Colon (tissue), 2 donors: ENCODE measurements around the gene SPSB4.
"Not testable (repeated sequence)": the region's sequence is repeated elsewhere in the genome, so short reads cannot be mapped to it uniquely, and the experiment has no call there.

ENCODE experiments used
- FAIRE-seq: peaks from 2 replicates; lab custom pipeline; 2012; peaks lifted over from hg19 to GRCh38; lab: Jason Lieb, UNC
- donor health status: control.
- donor health status: control.

The SPSB4 gene

DNA sequence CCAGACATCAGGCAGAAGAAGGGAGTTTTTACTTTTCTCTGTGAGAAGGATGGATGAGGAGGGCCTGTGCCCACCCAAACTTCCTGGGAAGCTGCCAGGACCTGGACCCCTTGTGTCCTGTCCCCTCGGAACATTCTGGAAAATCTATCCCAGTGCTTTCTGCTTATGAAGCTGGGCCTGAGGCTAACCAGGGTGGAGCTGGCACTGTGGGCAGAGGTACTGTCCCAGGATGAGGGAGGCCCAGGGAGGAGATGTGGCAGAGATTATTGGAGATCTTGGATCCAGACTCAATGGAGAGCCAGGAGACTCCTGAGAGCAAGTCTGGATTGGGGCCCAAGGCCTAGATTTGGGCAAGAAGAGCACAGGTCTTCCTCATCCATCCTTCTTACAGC lies 44.4 kb downstream of the SPSB4 start:
- FAIRE-seq, result no peak

DNA sequence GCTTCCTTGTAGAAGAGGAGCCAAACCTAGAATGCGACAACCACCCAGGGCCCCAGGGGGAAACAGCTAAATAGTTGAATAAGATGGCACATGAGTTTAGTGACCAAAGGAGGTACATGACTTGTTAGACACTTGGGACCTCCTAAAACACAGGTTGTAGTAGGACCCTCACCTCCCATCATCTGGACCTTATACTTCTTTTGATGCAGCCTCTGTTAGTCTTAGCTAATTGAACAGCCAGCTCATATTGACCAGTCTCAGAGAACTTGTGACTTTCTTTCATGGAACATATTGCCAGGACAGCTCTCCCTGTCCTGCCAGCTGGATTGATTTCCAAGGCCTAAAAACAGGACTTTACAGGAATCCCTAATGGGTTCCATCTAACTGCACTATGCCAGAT lies 45.0 kb downstream of the SPSB4 start:
- FAIRE-seq, result no peak

GRCh38 chr3:141096981-141097380 lies 45.8 kb downstream of the SPSB4 start:
- FAIRE-seq, result no peak

DNA sequence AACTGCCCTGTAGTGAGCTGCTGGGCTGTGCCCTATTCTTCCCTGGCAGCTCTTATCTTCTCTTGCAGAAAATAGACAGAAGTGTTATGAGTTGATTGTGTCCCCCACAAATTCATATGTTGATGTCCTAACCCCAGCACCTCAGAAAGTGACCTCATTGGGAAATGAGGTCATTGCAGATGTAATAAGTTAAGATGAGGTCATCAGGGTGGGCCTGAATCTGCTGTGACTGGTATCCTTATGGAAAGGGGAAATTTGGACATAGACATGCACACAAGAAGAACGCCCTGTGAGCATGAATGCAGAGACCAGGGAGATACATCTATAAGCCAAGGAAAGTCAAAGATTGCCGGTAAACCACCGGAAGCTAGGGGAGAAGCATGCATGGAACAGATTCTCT lies 49.0 kb downstream of the SPSB4 start:
- FAIRE-seq, result no peak

DNA sequence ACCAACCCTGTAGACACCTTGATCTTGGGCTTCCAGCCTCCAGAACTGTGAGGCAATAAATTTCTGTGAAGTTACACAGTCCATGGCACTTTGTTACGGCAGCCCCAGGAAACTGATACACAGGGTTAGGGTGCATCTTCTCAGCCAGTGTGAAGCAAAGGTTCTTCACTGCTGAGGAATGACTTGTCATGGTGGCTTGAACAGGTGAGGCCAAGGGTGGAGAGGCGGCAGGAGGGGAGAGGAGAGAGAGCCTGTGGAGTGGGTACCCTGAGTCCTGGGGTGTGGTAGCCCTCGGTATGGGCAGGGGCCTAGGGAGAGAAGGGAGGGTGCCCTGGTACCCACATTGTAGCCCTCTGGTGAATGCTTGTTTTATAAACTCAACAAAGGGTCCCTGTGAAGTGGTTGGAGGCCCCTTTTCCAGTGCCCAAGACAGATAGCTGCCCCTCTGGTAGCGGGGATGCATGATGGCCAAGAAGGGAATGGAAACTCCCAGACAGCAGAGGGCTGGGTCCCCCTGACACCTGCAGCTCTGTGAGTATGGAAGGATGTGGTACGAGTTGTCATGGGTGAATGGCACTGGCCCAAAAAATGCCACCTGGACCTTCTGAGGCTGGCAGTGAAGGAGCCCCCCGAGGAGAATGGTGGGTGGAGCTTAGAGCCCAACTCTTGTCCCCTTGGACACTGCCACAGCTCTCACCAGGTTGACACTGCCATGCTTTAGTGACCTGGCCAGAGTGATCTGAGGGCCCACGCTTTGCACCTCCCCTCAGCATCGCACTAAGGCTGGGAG lies 49.6 kb downstream of the SPSB4 start:
- no peak for FAIRE-seq

DNA sequence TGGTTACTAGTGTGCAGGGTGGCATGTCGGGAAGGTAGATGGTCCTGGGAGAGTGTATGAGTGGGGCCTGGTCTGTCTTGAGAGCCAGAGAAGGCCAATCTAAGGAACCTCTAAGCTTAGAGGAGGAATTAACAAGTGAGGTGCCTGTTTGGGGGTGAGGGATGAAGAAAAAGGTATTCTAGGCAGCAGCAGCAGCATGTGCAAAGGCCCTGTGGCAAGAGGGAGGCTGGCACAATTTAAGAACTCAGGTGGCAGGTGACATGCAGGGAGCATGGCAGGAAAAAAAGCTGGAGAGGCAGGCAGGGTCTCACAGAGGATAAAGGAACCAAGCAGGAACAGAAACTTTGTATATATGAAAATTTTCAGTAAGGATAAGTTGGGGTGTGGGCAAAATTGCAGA lies 51.2 kb downstream of the SPSB4 start:
- FAIRE-seq, result no peak

DNA sequence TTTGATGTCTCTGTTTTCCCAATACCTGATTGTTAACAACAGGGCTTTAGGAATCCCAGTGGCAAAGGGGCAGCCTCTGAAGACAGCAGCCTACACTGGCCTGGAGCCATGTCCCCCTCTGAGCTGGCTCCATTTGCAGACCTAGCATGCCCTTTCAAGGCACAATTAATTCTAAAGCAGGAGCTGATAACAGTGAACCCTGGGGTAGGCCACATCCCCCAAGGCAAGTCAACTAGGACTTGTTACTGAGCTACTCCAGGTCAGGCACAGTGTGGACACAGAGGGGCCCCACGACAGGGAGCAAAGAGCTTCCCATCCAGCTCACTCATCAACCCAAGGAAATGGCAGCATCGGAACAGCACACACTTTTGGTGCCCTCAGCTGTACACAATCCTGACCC lies 51.9 kb downstream of the SPSB4 start:
- no peak for FAIRE-seq

DNA sequence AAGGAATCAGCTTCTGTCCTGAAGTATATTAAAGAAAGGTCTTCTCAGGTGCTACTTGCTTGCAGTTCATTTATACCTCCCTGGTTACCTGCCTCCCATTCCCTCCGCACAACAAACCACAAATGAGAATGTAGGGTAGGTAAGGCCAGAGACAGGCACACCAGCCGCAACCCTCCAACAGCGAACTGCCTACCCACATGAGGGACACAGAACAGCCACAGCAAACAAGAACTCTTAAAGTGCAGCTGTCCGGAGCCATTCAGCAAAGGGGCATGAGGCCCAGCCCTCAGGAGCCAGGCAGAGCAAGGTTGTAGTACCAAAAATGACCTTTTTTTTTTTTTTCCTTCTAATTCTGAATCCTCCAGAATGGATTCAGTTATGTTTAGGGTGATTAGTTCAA lies 52.4 kb downstream of the SPSB4 start:
- no peak for FAIRE-seq

DNA sequence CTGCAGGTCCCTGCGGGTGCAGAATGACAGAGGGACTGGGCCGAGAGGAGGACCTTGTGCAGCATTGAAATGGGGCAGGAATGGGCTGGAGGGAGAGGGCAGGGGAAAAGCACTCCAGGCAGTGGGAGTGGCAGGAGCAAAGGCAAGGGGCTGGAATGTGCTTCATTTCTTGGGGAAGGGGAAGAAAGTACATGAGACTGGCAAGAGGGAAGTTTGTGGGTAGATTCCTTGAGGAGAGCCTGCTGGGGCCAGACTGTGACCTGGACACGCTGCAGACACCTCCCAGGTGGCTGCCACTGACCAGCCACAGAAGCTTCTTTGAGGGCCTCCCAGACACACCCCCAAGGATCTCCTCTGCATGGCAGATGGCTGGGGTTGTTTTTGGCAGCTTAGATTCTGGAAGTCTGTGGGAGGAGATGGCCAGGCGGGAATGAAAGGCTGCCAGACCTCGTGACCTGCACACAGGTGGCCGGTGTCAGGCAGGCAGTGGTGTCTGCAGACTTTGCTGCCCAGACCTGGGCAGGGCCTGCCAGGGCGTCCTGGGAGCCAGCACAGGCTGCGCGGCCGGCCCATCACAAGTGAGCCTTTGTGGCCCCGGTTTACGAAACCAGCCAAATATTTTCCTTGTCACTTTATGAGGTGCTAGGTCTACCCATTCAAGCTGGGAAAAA lies 53.1 kb downstream of the SPSB4 start:
- no peak for FAIRE-seq

DNA sequence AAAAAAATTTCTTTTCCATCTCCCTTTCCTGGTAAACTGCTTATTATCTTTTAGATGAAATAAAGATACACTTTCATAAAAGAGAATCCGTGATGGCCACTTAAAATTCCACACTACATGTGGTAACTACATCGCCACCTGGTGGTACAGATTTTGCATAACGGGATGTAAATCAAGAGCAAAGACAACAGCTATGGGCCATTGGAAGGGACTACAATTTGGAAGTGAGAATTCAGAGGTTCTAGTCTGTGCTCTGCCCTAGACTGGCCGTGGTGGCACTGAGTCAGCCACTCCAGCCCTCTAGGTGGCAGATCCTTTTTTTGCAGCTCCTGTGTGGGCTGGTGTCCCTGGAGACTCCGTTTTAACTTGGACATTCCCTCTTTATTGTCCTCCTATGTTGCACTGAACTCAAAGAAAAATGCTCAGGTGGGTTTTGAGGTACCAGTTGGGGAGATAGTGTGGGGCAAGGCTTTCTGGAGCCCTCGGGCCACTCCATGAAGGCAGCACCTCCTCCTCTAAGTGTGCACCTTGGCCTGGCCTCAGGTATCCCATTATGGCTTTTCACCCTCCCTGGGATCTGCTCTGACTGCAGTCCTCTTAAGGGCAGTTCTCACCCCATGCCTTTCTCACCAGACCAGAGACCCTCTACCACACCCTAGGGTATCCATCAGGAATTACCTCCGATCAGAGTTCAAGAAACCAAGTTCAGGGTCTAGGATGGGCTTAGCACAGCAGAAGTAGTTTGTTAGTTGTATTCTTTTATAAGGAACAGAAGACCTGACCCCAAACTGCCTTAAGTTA lies 54.9 kb downstream of the SPSB4 start:
- no peak for FAIRE-seq

- no peak for FAIRE-seq
Observed at GRCh38 chr3:141106842-141107241, 55.7 kb downstream of the SPSB4 start.

DNA sequence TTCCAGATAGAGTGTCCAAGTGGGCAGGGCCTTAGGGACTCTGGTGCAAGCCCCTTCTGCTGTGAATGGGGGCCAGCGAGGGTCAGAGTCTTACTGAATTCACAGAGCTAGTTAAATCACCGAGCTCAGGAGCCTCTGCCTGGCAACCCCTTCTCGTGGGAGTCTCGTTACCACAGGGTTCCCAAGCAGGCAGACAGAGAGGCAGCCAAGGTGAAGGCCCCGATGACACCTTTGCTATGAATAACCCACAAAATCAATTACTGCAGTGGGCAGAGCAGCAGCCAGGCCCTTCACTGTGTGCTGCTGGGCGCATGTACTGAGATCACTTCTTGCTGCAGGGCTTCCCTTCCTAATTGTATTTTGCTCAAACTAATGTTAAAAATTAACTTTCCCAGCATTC lies 56.9 kb downstream of the SPSB4 start:
- FAIRE-seq, result no peak

GRCh38 chr3:141109751-141110150 lies 58.6 kb downstream of the SPSB4 start:
- no peak for FAIRE-seq

DNA sequence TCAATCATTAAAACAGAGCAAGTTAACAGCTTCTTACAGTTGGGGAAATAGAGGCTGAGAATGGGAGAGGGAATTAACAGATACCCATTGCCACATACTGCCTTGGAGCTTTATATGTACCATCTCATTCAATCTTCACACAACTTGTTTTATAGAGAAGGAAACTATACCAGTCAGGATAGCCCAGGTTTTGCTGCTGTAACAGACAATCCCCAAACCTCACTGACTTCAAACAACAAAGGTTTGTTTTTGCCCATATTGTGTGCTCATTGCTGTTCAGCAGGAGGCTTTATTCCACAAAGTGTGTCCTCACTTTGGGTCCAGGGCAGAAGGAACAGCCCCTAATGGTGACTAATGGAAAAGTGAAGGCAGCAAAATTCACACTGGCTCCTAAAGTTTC lies 59.2 kb downstream of the SPSB4 start:
- FAIRE-seq, result no peak

DNA sequence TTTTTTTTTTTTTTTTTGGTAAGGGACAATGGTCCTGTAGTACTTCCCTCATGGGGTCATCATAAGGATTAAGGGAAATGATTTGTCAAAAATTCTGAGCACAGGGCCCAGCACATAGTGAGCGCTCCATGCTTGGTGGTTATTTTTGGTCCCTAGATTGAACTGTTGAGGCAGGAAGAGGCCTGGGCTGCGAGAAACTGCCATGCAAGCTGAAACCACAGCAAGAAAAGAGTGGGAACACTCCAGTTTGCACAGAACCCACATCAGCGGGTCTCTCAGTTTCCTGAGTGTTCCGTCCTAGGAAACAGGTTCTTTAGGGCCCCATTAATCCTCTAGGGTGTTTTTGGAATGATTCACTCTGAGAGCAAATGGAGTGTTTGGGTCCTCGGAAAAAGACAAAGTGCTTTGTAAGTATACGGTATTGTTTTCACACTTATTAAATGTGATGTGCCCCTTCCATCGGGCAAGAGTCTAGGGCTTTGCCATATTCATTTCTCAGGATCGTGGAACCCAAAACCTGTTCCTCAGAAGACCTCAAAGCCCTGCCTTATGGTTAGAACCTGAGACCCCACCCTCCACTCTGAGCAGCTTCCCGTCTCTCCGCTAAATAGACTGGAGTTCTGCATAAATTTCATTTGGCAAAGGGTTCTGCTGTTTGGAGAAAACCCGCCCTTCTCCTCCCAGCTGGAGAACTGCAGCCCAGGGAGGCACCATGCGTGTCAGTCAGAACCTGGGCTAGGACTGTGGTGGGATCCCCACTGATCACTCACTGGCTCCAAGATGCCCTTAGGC lies 60.4 kb downstream of the SPSB4 start:
- FAIRE-seq, result no peak

- no peak for FAIRE-seq
Observed at GRCh38 chr3:141112686-141113297, 61.6 kb downstream of the SPSB4 start.

- not testable (repeated sequence) for FAIRE-seq
Observed at GRCh38 chr3:141113680-141114079, 62.5 kb downstream of the SPSB4 start.

GRCh38 chr3:141114179-141114745 lies 63.1 kb downstream of the SPSB4 start:
- no peak for FAIRE-seq

DNA sequence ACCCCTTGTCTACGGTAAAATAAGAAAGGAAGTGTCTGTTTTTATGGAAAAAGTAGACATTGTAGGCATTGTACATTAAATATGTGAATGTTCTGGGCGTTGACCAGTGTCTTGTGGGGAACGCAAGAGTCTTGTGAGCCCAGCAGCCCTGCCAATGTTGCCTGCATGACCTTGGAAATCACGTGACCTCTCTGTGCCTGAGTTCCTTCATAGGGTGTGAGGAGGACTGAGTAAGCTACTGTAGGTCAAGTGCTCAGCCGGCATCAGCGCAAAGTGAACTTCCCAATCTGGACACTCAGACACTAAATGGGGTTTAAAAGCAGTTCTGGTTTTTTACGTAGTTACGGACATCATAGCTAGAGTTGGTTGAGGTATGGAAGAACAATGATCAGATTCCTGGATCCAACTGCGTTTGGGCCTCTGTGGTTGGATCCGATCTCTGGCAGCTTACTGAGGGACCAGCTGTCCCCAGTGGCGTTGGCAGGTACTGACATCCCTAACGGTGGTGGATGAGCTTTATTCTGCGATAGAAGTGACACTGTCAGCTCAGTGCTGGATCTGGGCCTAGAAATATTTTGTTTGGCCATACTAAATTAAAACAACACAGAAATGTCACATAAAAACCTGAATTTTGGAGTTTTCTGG lies 63.8 kb downstream of the SPSB4 start:
- FAIRE-seq, result no peak

- FAIRE-seq, result no peak
Observed at GRCh38 chr3:141115789-141116541, 64.8 kb downstream of the SPSB4 start.
